Thyroid gland (tissue), 4 donors: ENCODE measurements around the gene SLC7A14. TPM values are rescaled to one million over a fixed set of nuclear protein-coding genes. Genes with fewer than 3 reads are reported as not detected.

ENCODE experiments used
- DNase-seq, 2 donors: peaks; one replicate each; pipeline ENCODE4 v3.0.0-alpha.2; 2019
- H3K27ac ChIP-seq, 3 donors: fragments of 200-600 bp; sonication (generic); 1 replicate in 2 of 3; 2 replicates in 1 of 3; pipeline ENCODE4 v1.5.1; 2016 to 2019; ENCODE audit warnings: mild to moderate bottlenecking in 1 of 3, moderate library complexity in 1 of 3
- H3K27me3 ChIP-seq: fragments of 200-600 bp; sonication (generic); one replicate; pipeline ENCODE4 v1.5.1; 2019
- H3K36me3 ChIP-seq, 2 donors: fragments of 200-600 bp; sonication (generic); one replicate each; pipeline ENCODE4 v1.5.1; 2016 to 2019
- H3K4me1 ChIP-seq, 2 donors: fragments of 200-600 bp; sonication (generic); one replicate each; pipeline ENCODE4 v1.5.1; 2017 to 2019
- H3K4me3 ChIP-seq, 3 donors: fragments of 200-600 bp; sonication (generic); replicated peaks in 1 of 3; 1 replicate in 2 of 3; 2 replicates in 1 of 3; pipeline ENCODE4 v1.5.1; 2016; ENCODE audit warnings: mild to moderate bottlenecking in 1 of 3
- H3K9me3 ChIP-seq: fragments of 200-600 bp; sonication (generic); one replicate; pipeline ENCODE4 v1.5.1; 2017
- POLR2A ChIP-seq, 2 donors: fragments of 450-650 bp; IDR thresholded peaks; one replicate each; pipeline ENCODE4 v1.6.1; 2017; ENCODE audit warnings: antibody characterized with exemption in 2 of 2, mild to moderate bottlenecking in 2 of 2, moderate library complexity in 1 of 2
- WGBS, 2 donors: methylation state at CpG; one replicate each; pipeline ENCODE4 v1.1.5; 2017; 5-methylcytosine and 5-hydroxymethylcytosine counted together
- intact Hi-C: fragments of 100-400 bp; cut with DNase I; formaldehyde crosslinking; loops from one replicate; pipeline ENCODE4 v1.15.1; 2023
- total RNA-seq, 4 donors: library from RNA; depleted of rRNA; stranded (reverse); fragments of >200 nt; gene quantifications; one replicate each; pipeline ENCODE4 v1.2.3, GENCODE V29; 2016
- TF ChIP-seq, protein P1 (sequence below), 6 experiments: fragments of 200-600 bp in 3 of 6; fragments of 450-650 bp in 3 of 6; sonication (generic) in 3 of 6; IDR thresholded peaks; one replicate each; pipeline ENCODE4 v1.5.1; 2016 to 2019; ENCODE audit warnings: antibody characterized with exemption in 6 of 6, mild to moderate bottlenecking in 2 of 6, inconsistent platforms in 1 of 6, moderate library complexity in 1 of 6

SLC7A14 gene
- total RNA-seq, 4 donors from 2014 or later, result 0.11 to 0.34 (median 0.13) TPM; not detected in 1

DNA sequence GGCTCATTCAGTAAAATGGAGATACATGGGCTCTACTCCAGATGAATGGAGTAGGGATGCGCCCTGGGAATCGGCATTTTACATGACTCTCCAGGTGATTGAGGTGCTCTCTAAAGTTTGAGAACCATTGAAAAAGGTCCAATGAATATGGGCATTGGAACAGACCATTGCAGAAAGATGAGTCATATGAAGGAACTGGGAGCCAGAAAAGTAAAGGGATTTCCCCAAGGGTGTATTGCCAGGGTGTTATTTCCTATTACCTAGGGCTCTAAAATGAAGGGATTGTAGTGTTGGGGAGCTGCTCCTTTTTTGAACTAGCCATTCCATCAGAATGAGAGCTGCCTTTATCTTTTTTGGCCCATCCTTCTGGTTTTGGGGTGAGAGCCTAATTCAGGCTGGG, 145.5 kb downstream of the SLC7A14 start:
- H3K36me3 ChIP-seq, result no peaks in the 10 kb centered on the region
- no peak for DNase-seq
- intact Hi-C loops, result no loop called here
- no peaks in the 10 kb centered on the region for H3K27me3 ChIP-seq
- H3K4me3 ChIP-seq, result no peak overlapping the region
- H3K4me1 ChIP-seq, result no peaks in the 10 kb centered on the region
- no peak overlapping the region for H3K27ac ChIP-seq
- TF ChIP-seq POLR2A (IDR thresholded peaks at IDR 0.05), result no peak
- TF ChIP-seq, protein P1, sequence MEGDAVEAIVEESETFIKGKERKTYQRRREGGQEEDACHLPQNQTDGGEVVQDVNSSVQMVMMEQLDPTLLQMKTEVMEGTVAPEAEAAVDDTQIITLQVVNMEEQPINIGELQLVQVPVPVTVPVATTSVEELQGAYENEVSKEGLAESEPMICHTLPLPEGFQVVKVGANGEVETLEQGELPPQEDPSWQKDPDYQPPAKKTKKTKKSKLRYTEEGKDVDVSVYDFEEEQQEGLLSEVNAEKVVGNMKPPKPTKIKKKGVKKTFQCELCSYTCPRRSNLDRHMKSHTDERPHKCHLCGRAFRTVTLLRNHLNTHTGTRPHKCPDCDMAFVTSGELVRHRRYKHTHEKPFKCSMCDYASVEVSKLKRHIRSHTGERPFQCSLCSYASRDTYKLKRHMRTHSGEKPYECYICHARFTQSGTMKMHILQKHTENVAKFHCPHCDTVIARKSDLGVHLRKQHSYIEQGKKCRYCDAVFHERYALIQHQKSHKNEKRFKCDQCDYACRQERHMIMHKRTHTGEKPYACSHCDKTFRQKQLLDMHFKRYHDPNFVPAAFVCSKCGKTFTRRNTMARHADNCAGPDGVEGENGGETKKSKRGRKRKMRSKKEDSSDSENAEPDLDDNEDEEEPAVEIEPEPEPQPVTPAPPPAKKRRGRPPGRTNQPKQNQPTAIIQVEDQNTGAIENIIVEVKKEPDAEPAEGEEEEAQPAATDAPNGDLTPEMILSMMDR (IDR thresholded peaks at IDR 0.05), result no peak
- WGBS, 2 donors, result 94 to 100% methylated on average over 2 of the region's 2 CpGs
- no peaks in the 10 kb centered on the region for H3K9me3 ChIP-seq

DNA sequence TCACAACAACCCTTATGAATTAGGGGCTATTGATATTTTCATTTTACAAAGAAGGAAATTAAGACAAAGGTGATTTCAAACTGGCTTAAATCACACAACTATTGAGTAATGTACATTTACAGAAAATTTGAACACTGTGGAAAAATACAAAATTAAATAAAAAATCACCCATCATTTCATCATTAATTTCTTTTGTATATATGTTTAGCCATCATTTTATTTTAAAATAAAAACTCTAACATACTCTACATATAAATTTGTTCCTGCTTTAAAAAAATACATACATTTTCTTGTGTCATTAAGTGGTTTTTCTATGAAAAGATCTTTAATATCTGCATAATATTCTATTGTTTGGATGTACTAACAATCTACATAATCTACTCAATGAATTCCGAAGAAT, 147.0 kb downstream of the SLC7A14 start:
- no peak overlapping the region for H3K27ac ChIP-seq
- no peak overlapping the region for H3K4me3 ChIP-seq
- DNase-seq, result no peak
- H3K9me3 ChIP-seq, result no peaks in the 10 kb centered on the region
- H3K36me3 ChIP-seq, result no peaks in the 10 kb centered on the region
- intact Hi-C loops, result no loop called here
- 93 to 94% methylated on average over 1 of the region's 1 CpG for WGBS, 2 donors
- no peaks in the 10 kb centered on the region for H3K4me1 ChIP-seq
- H3K27me3 ChIP-seq, result no peaks in the 10 kb centered on the region
- no peak for TF ChIP-seq POLR2A (IDR thresholded peaks at IDR 0.05)
- TF ChIP-seq, protein P1 (IDR thresholded peaks at IDR 0.05), result no peak

GRCh38 chr3:170437696-170438407, 148.0 kb downstream of the SLC7A14 start:
- Histone ChIP-seq H3K4me1 (no peaks in the 10 kb centered on the region), H3K27me3 (no peaks in the 10 kb centered on the region), H3K9me3 (no peaks in the 10 kb centered on the region), H3K36me3 (no peaks in the 10 kb centered on the region), H3K4me3 (no peak overlapping the region), H3K27ac (no peak overlapping the region)
- no peak for DNase-seq
- 77 to 80% methylated on average over 10 of the region's 10 CpGs for WGBS, 2 donors
- no peak for TF ChIP-seq POLR2A (IDR thresholded peaks at IDR 0.05)
- TF ChIP-seq, protein P1 (IDR thresholded peaks at IDR 0.05), result no peak
- intact Hi-C loops, result no loop called here

DNA sequence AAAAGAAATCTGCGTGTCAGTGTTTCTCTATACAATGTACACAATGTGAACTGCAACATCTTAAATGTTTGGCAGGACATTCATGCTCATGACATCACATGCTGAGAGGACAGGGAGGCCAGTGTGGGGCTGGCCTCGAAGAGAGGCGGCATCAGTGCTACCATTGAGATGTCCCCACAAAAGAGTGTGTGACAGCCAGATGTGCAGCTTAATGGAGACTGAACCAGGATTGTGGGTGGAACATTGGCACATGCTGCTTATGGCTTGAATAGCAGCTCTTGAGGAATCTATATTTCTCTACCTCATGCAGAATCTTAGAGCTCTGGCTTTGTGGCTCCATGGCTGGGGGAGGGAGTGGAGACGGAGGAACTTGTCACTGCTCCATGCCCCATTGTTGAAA, 148.7 kb downstream of the SLC7A14 start:
- Histone ChIP-seq H3K27me3 (no peaks in the 10 kb centered on the region), H3K36me3 (no peaks in the 10 kb centered on the region), H3K4me1 (no peaks in the 10 kb centered on the region), H3K4me3 (no peak overlapping the region), H3K9me3 (no peaks in the 10 kb centered on the region), H3K27ac (no peak overlapping the region)
- no peak for TF ChIP-seq POLR2A (IDR thresholded peaks at IDR 0.05)
- TF ChIP-seq, protein P1 (IDR thresholded peaks at IDR 0.05), result no peak
- intact Hi-C loops, result no loop called here
- no peak for DNase-seq
- 85 to 88% methylated on average over 4 of the region's 4 CpGs for WGBS, 2 donors

- DNase-seq, result no peak
- 93 to 97% methylated on average over 2 of the region's 2 CpGs for WGBS, 2 donors
Observed at GRCh38 chr3:170436697-170437096, 149.2 kb downstream of the SLC7A14 start.

More at GRCh38 chr3:170436697-170437096, 149.2 kb downstream of the SLC7A14 start:
- H3K27me3 ChIP-seq, result no peaks in the 10 kb centered on the region
- no peaks in the 10 kb centered on the region for H3K36me3 ChIP-seq
- H3K27ac ChIP-seq, result no peak overlapping the region
- intact Hi-C loops, result no loop called here
- TF ChIP-seq POLR2A (IDR thresholded peaks at IDR 0.05), result no peak
- TF ChIP-seq, protein P1 (IDR thresholded peaks at IDR 0.05), result no peak
- H3K9me3 ChIP-seq, result no peaks in the 10 kb centered on the region
- no peaks in the 10 kb centered on the region for H3K4me1 ChIP-seq
- H3K4me3 ChIP-seq, result no peak overlapping the region
